Pulmonary artery endothelial cell (primary cell): ENCODE measurements around the gene BAK1. TPM values are rescaled to one million over a fixed set of nuclear protein-coding genes. Genes with fewer than 3 reads are reported as not detected.

ENCODE experiments used
- DNase-seq: peaks from one replicate; pipeline ENCODE4 v3.0.0-alpha.2; 2011; ENCODE audit warnings: low read depth, low spot score
- total RNA-seq: library from RNA; depleted of rRNA; stranded (reverse); fragments of >200 nt; gene quantifications from 2 replicates; pipeline ENCODE4 v1.2.3, GENCODE V29; 2014

The BAK1 gene
- total RNA-seq, result 21.9 and 22.9 TPM in 2 replicates

DNA sequence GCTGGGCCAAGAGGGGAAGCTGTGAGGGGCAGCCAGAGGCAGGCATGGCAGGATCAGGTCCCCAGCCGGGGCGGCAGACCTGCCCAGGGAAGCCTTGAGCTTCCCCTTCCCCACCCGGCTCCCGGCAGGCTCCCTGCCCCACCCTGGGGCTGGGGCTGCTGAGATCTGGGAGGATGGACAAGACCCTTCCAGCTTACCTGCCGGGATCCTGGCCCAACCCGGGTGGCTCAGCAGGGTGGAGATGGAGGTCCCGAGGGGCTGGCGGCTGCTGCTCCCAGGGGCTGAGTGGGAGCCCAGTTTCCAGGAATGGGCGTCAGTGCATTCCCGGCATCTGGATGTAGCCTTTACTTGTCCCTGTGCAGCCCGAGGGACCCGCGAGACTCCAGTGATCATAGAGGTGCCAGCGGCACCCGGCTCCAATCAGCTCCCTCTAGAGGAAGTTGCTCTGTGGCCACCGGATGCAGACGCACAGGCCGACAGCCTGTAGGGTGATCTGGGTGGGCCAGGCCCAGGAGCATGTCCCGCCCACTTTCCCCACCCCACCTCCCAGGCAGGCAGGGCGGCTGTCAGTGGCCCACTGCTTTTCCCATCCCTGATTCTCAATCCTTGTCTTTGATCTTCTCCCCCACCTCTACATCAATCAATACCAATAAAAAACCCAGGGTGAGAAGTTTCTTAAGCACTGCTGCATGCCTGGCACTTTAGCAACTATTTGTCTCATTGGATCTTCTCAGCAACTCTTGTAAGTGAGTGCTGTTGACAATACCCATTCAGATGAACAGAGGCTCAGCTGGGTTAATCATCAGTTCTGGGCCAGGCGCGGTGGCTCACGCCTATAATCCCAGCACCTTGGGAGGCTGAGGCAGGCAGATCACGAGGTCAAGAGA lies at the start of gene BAK1:
BAK1 (minus strand) TSS at position 449 of the 887 bp plus-strand sequence. CDS start 2,672 bp downstream, outside the sequence.
- DNase-seq, result peak; percentile 65

DNA sequence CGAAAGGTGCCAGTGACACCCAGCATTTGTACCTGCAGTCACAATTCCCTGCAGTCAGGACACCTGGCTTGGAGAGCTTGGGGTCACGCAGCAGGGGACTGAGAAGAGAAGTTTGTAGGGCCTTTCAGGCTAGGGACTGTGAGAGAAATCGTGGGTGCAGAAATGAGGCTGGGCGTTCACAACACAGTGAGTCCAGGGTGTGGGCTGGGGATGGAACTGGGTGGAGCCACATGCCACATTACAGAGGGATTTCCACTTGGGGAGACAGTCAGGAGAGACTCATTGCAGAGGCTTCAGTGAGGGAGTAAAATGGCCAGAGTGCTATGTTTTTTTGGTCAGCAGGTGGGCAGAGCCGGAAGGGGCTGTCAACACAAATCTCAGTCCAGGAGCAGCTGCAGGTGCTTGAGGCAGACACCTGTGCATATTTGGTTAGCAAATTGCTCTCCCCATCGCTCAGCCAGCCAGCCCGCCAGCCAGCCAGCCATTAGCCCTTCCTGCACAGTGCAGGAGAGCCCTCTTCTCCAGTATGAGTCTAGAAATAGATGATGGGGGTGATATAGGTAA lies 48.4 kb upstream of the BAK1 start:
- no peak for DNase-seq

DNA sequence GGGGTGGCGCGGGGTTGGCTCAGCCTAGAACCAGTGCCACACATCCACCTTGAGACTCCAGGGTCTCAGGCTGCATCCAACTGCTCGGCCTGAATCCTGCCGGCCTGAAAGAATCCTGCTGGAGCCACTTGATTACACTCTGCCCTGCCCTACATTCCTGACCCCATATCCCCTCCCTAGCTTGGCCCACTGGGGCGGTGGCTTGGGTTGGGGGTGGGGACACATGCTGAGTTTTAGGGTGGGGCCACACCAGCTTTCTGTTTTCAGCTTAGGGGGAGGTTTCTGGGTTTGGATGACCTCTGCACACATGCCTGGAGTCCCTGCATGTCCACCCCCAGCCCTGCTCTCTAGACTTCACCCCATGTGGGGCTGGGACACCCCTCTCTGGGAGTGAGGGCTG lies 47.8 kb upstream of the BAK1 start:
- no peak for DNase-seq

DNA sequence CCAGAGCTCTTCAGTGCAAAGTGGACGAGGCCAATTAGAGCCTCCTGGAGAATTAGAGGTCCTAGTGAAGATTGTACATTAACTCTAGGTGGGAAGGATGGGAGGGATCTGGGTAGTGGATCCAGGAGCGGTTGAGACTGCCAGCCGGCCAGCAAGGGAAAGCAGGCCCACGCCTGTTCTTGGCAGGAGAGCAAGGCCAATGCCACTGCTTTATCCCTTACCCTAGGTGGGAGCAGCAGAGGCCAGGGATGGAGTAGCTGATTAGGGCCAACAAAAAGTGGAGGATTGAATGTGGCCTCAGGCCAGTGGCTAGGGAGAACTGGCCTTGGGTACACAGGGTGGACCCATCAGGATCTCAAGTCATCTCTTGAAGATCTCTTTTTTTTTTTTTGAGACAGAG lies 44.8 kb upstream of the BAK1 start:
- DNase-seq, result no peak

DNA sequence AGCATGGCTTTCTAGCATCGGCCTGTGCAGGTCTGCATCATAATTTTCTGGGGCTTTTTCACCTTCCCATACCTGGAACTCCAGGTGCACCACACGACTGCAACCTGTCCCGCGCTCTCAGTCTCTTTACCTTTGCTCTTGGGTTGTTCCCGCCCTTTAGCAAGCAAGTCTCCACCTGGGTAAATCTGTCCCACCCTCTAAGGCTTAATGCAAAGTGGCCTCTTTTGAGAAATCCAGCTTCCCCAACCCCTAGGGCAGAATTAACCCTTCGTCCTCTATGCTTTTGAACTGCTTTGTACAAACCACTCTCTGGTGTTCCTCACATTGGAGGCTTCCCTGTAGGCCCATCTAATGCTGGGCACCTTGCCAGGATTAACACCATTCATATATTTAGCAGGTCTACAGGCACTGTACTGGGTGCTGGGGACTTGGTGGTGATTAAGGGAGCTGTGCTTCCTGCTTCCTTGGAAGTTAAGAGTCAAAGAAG lies 43.9 kb upstream of the BAK1 start:
- DNase-seq, result no peak

DNA sequence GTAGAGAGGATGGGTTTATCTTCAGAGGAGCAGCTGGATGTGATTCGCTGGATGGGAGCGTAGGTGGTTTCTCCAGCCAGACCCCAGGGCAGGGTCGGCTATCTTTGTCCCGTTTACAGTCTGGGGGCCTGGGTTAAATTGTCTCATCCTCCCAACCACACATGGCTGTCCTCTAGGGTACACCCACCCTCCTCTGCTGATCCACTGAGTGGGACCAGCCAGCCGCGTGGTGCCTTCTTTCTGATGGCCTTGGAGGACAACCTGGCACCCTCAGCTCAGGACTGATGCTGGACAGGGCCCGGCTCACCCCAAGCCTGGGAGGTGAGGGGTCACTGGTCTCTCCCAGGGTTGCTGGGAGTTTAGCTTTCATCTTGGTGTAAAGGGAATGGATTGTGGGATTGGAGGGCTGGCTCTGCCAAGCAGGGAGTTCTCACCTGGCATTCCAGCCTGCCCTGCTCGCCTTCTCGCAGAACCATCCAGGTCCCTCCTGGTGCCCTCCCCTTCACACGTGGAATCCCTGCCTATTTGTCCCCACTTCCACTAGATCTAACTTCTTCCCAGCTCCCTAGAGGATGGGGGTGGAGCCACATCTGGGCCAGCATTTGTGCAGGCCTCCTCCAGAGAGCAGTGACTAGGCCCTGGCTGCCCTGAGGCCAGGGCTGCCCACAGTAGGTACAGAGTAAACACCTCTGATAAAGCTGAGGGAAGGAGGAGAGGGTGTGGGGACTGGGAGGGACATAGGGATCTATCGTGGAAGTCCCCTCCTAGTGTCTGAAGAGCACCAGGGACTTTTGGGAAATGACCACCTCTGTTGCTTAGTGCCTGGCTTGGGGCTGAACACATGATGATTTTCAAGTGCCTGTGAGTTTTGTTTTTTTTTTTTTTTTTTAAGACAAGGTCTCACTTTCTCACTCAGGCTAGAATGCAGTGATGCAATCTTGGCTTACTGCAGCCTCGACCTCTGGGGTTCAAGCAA lies 42.7 kb upstream of the BAK1 start:
- DNase-seq, result no peak

DNA sequence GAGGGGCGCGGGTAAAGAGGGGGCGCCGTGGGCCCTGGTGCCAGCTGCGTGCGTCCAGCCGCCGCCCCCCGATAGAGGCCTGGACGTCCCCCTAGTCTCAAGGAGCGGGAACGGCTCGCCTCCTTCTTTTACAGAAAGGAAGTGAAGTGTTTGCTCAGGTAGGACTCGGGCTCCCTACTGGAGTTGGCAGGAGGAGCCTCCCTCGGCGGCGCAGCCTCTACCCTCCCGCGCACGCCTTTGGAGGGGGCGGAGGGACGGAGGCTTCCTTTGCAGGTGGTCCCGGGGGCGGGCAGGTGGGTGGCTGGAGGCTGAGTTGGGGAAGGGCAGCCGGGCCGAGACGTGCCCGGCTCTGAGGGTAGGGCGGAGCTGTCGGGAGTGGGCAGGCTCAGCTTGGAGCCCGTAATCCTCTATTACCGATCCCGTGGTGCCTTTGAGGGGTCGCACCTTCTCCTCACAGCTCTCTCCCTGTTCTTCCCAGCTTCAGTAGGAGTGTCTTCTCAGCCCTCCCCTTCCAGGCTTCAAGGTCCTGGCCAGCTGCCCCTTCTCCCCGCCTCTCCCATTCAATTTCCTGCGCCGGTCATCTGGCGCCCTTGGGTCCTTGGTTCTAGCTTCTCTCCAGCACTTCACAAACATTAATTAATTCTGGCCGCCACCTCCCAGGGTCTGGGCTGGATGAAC lies 41.8 kb upstream of the BAK1 start:
- DNase-seq, result no peak

DNA sequence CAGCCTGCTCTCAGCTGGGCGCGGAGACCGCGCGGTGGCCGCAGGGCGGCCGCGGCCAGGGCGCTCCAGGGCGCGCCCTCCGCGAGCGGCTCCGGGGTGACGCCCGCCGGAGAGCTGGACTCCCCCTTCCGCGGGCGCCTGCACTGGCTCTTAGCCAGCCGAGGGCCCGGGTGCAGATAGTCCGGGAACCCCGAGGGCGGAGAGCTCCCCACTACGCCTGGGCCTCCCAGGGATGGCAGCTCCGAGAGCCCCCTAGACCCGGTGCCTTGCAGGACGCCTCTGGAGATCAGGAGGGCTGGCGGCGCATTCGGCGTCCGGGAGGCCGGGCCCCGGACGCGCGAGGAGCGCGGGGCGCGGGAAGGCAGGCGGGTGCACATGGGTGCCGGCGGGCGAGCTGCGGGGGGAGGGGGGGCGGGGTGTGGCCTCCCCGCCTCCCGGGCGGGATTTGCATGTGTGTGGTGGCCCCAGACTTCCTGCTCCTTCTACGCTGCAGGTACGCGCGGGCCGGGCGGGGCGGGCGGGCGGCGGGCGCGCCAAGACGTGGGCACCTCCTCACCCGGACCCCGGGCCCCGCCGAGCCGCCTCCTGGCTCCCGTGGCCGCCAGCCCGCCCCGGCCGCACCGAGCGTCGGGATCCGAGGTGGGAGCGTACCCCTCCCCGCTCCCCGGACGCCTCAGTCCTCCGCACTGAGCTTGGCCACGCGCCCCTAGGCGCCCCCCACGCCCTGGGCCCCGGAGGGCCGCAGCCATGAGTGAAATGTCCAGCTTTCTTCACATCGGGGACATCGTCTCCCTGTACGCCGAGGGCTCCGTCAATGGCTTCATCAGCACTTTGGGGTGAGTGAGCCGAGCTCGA lies 41.0 kb upstream of the BAK1 start, which contains the start of gene ITPR3:
ITPR3 (plus strand) TSS at position 467 of the 855 bp plus-strand sequence; CDS start at position 748, 281 bp downstream.
- no peak for DNase-seq

DNA sequence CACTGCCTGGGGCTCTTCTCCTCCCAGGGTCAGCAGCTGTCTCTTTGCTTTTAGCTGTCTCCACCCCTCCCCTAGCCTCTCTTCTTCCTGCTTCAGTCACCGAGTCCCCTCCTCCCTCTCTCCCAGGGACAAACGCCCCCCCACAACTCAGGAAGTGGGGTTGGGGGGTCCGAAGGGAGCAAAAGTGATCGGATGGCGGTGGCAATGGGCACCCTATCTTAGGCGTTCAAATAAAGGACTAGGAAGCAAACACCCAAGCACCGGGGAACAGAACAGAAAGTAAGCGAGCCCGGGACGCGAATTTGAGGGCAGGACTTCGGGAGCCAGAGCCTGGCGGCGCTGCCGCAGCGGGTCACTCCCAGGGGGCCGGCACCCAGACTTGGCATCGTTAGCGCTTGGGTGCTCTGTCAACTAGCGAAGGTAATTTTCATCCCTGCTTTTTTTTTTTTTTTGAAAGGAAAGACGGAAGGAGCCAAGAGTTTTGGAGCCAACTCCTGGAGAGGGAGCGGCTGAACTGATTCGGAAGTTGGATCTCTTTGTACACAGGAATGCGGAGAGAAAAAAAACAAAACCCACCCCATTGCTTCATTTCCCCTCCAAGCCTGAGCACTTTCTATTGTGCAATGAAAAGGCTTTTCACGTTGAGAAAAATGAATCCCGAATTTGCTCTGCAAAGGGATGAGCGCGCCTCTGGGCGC lies 40.2 kb upstream of the BAK1 start:
- no peak for DNase-seq

DNA sequence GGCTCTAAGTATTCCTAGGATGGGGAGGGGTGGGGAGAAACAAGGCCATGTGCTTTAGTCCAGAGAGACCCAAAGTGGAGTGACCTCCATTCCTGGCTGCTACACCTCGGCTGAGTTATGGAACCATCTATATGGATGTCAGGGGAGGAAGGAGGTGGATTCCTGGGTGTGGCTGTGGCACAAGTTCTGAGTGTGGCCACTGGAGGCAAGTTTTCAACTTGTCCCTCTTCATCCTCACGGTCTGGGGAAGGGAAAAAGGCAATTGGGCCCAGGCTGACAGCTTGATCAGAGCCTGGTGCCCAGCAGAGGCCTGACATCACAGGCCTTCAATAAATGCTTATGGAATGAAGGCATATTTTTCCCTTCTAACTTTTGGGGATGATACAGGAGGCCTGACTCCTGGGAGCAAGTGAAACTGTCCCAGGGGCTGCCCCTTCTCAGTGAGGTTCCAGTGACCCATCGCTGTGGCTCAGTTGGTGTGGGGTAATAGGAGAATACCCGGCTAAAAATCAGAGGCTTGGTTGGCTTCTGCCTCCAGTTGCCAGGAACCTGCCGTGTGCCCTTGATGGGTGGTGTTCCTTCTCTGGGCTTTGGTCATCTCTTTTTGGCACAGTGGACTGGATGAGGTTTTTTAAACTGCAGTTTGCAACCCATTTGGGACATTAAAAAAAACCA lies 39.2 kb upstream of the BAK1 start:
- DNase-seq, result no peak

DNA sequence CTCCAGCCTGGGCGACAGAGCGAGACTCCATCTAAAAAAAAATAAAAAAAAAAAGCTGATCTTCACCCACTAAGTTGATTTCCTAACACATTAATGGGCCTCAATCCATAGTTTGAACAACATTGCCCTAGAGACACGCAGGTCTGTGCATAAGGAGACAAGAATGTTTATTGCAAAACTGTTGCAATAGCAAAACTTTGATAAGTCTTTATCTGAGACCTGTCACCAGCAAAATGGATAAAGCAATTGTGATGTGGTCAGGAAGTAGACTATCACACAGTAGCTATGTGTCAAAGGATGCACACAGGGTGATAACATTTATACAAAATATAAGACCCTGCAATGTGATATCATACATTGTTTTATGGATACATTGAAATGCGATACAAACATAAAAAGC lies 36.8 kb upstream of the BAK1 start:
- no peak for DNase-seq

DNA sequence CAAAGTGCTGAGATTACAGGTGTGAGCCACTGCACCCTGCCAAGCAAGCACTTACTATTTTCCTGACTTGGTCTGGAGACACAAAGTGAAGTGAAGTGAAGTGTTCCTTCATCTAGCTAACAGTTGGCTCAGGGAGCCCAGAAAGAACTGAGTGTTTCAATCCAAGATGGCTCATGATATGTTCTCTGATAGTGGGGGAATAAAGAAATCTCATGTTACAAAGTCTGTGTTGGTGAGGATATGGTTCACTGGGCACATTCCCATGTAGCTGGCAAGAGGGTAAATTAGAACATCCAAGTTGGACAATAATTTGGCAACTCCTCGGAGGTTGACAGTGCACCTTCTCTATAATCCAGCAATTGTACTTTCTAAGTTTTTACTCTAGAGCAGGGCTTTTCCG lies 36.0 kb upstream of the BAK1 start:
- DNase-seq, result no peak

DNA sequence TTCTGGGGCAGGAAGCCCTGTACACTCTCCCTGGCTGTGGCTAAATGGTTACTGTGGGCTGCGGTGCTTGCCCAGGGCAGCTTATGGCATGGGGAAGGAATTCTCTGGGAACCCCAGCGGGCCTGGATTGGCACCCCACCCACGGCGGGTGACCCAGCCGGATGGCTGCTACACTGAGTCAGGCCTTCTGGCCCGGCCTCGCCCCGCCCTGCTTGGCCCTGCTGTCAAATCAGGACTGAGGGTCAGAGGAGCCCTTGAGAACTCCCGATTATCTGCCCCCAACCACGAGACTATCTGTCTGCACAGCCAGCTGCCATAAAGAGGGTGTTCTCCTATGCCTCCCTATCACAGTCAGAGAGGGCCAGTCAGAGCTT lies 33.7 kb upstream of the BAK1 start:
- no peak for DNase-seq

DNA sequence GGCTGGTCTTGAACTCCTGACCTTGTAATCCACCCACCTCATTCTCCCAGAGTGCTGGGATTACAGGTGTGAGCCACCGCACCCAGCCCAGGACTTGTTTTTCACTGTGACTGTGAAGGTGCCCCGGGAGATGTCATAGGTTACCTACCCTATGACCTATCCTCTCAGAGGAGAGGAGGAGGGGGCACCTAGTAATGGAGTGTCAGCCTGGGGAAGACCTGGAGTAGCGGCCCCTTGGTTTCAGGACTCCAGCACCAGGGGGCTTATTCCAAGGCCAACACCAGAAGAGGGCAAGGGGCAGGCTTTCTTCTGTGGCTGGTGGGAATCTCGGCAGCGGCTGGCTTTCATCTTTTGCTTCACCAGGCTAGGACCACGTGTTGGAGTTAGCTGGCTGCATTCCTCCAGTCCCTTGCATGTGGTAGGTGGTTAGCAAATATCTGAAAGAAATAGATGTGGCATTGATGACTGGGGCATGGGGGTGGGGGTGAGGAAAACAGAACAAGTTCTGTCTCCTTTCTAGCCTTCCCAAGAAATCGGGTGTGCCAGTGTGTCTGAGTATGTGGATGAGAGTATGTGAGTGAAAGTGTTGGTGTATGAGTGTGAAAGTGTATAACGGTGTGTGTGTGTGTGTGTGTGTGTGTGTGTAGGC lies 33.2 kb upstream of the BAK1 start:
- no peak for DNase-seq

DNA sequence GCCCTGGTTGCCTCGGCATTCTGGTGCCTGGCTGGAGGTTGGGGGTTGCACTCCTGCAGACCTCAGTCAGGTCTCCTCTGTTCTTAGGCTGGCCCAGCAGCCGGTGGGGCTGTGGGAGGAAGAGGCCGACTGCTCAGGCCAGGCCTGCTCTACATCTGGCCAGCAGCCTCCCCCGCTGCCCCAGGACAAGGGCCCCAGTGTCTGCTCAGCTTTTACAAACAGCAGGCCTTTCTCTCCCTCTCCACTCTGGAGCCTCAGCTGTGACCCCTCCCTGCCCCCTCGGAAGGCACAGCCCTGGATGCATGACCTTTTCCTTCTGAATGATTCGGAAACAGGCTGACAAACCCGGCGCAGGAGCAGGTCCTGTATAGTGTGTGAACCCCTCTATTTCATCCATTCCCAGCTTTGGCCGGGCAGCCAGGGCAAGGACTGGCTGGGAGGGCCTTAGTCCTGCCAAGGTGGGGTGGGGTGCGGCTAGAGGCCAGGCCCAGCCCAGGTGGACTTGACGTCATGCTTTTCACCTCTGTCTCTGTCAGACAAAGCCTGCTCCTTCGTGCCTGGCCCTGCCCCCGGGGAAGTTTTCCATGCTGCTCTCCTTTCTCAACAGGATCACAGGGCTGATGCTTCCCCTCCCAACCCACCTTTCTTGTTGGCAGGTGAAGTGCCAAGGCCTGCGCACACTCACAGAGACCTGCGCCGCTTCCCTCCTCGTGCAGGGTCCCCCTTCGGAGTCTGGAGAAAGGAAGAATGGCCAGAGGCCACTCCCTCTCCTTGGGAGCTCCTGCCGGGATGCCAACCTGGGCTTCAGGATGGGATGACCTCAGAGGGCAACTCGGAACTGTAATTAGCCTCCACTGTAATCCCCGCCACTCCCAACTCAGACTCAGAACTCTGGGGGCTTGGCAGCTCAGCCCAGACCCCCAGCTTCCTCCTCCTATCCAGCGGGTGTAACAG lies 31.0 kb upstream of the BAK1 start:
- no peak for DNase-seq

DNA sequence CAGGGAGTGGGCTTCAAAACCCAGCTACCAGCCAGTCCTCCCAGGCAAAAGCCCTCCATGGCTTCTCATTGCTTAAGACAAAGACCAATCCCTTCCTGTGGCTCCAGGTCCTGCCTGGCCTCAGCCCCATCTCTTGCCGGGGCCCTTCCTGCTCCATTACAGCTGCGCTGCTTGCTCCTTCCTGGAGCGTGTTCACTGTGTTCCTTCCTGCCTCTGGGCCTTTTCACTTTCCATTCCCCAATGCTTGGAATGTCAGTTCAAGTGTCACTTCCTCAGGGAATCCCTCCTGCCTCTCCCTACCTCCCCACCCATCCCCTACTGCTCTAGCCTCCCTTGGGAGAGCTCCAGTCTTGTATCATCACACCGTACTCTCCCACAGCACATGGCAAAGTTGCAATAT lies 30.0 kb upstream of the BAK1 start:
- no peak for DNase-seq

DNA sequence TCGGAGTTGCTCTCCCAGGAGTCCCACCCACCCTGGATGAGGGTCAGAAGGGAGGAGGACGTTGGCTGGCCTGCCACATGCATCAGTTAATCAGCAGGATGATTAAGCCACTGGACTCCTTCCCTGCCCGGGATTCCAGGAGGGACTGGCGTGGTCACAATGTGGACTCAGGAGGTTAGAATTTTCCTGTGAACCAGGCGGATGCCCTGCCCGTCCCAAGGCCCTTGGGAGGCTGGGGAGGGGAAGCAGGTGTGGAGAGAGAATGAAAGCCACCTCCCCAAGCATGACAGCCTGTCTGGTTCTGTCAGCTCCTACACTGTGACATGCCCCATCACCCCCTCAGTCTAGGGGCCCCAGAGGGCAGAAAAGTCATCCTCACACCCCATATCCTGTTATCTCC lies 29.5 kb upstream of the BAK1 start:
- no peak for DNase-seq
